GM23338 (cell line): ENCODE measurements around the gene SEMA4C. TPM values are rescaled to one million over a fixed set of nuclear protein-coding genes. Genes with fewer than 3 reads are reported as not detected.

Source experiments
- ATAC-seq: fragments of 200-7000 bp; cut with Tn5 transposase; 3 replicates; pipeline ENCODE4 v1.9.1; 2020
- DNase-seq: peaks from one replicate; pipeline ENCODE4 v3.0.0-alpha.2; 2015; ENCODE audit warnings: low spot score
- H2AFZ ChIP-seq: fragments of 200-600 bp; sonication (generic); 2 replicates; pipeline ENCODE4 v1.8.0; 2016; ENCODE audit warnings: antibody characterized with exemption, mild to moderate bottlenecking, moderate library complexity
- H3F3A ChIP-seq: fragments of 200-600 bp; sonication (generic); replicated peaks from 2 replicates; pipeline ENCODE4 v1.8.0; 2017; ENCODE audit warnings: antibody characterized with exemption, mixed run types, low read depth
- H3K27ac ChIP-seq: fragments of 200-600 bp; sonication (generic); 2 replicates; pipeline ENCODE4 v1.6.1; 2016; ENCODE audit warnings: low read depth
- H3K27me3 ChIP-seq: fragments of 200-600 bp; sonication (generic); 2 replicates; pipeline ENCODE4 v1.8.0; 2016; ENCODE audit warnings: mild to moderate bottlenecking, mixed run types, moderate library complexity; ENCODE audit not compliant: insufficient read depth
- H3K36me3 ChIP-seq: fragments of 200-600 bp; sonication (generic); 2 replicates; pipeline ENCODE4 v1.8.0; 2016; ENCODE audit warnings: mild to moderate bottlenecking; ENCODE audit not compliant: insufficient read depth
- H3K4me1 ChIP-seq: fragments of 200-600 bp; sonication (generic); 2 replicates; pipeline ENCODE4 v1.8.0; 2016; ENCODE audit warnings: mild to moderate bottlenecking, moderate library complexity; ENCODE audit not compliant: insufficient read depth
- H3K4me2 ChIP-seq: fragments of 200-600 bp; sonication (generic); 2 replicates; pipeline ENCODE4 v1.7.1; 2017; ENCODE audit warnings: mixed run types
- H3K4me3 ChIP-seq: fragments of 200-600 bp; sonication (generic); 2 replicates; pipeline ENCODE4 v1.6.1; 2016; ENCODE audit warnings: mixed run types
- H3K79me2 ChIP-seq: fragments of 200-600 bp; sonication (generic); replicated peaks from 2 replicates; pipeline ENCODE4 v1.8.0; 2017; ENCODE audit warnings: mild to moderate bottlenecking; ENCODE audit not compliant: insufficient read depth
- H3K9me2 ChIP-seq: fragments of 200-600 bp; sonication (generic); 2 replicates; pipeline ENCODE4 v1.8.0; 2017; ENCODE audit not compliant: insufficient read depth
- H4K20me1 ChIP-seq: fragments of 200-600 bp; sonication (generic); replicated peaks from 2 replicates; pipeline ENCODE4 v1.8.0; 2017; ENCODE audit warnings: mild to moderate bottlenecking; ENCODE audit not compliant: insufficient read depth
- H3K27ac Mint-ChIP-seq: 2 replicates; pipeline ENCODE4 v1.8.0; 2020; ENCODE audit warnings: inconsistent platforms, mild to moderate bottlenecking, moderate library complexity, mixed read lengths
- H3K27me3 Mint-ChIP-seq: 3 replicates; pipeline ENCODE4 v1.8.0; 2022; ENCODE audit warnings: low read depth, mild to moderate bottlenecking, moderate library complexity, mixed read lengths, inconsistent platforms; ENCODE audit not compliant: insufficient read depth, poor library complexity
- H3K36me3 Mint-ChIP-seq: 3 replicates; pipeline ENCODE4 v1.8.0; 2021; ENCODE audit warnings: low read depth, mild to moderate bottlenecking, inconsistent platforms, moderate library complexity, mixed read lengths
- H3K4me1 Mint-ChIP-seq: 3 replicates; pipeline ENCODE4 v1.8.0; 2020; ENCODE audit warnings: mild to moderate bottlenecking, inconsistent platforms, mixed read lengths
- H3K4me3 Mint-ChIP-seq: 3 replicates; pipeline ENCODE4 v1.8.0; 2021; ENCODE audit warnings: moderate library complexity, mild to moderate bottlenecking, inconsistent platforms, mixed read lengths
- H3K9me3 Mint-ChIP-seq: 3 replicates; pipeline ENCODE4 v1.8.0; 2020; ENCODE audit warnings: moderate library complexity, mild to moderate bottlenecking, inconsistent platforms, mixed read lengths
- CREB1 ChIP-seq: fragments of 250-450 bp; sonication (Bioruptor Pico); IDR thresholded peaks from 2 replicates; pipeline ENCODE4 v1.5.0; 2020; ENCODE audit warnings: low read depth, mild to moderate bottlenecking, moderate library complexity
- CTCF ChIP-seq, 2 experiments: fragments of 200-600 bp in 1 of 2; sonication (generic) in 1 of 2; conservative IDR thresholded peaks; 2 replicates each; pipeline versions ENCODE4 v1.5.1 to v1.6.1; 2016 to 2017; ENCODE audit warnings: antibody characterized with exemption in 2 of 2, low read depth in 2 of 2, mild to moderate bottlenecking in 2 of 2, moderate library complexity in 1 of 2
- ETS1 ChIP-seq: IDR thresholded peaks from 2 replicates; pipeline ENCODE4 v1.6.1; 2016; ENCODE audit warnings: antibody characterized with exemption
- EZH2 ChIP-seq: fragments of 200-600 bp; sonication (generic); IDR thresholded peaks from one replicate; pipeline ENCODE4 v1.8.0; 2017; ENCODE audit warnings: antibody characterized with exemption, mild to moderate bottlenecking, low read depth; ENCODE audit not compliant: unreplicated experiment
- EZH2phosphoT487 ChIP-seq: fragments of 200-600 bp; sonication (generic); IDR thresholded peaks from one replicate; pipeline ENCODE4 v1.8.1; 2018; ENCODE audit warnings: antibody characterized with exemption; ENCODE audit not compliant: unreplicated experiment
- NANOG ChIP-seq: IDR thresholded peaks from 2 replicates; pipeline ENCODE4 v1.6.1; 2016; ENCODE audit warnings: antibody characterized with exemption, borderline replicate concordance
- POLR2AphosphoS5 ChIP-seq: IDR thresholded peaks from 2 replicates; pipeline ENCODE4 v1.6.1; 2016; ENCODE audit warnings: antibody characterized with exemption, low read depth
- ZNF114 ChIP-seq: fragments of 250-450 bp; sonication (Bioruptor Pico); IDR thresholded peaks from 2 replicates; pipeline ENCODE4 v1.5.0; 2020; ENCODE audit warnings: mild to moderate bottlenecking, moderate library complexity
- ZNF331 ChIP-seq: fragments of 250-450 bp; sonication (Bioruptor Pico); IDR thresholded peaks from 2 replicates; pipeline ENCODE4 v1.5.0; 2020; ENCODE audit warnings: low read depth, mild to moderate bottlenecking, moderate library complexity
- polyA plus RNA-seq: library from polyadenylated mRNA; unstranded; fragments of >200 nt; fragmentation: Nextera tagmentation; extraction: Ambion mirVana; gene quantifications from 2 replicates; pipeline ENCODE4 v1.2.1, GENCODE V29; 2016
- total RNA-seq: library from RNA; depleted of rRNA; stranded (reverse); fragments of >200 nt; shearing (Covaris generic); gene quantifications from 2 replicates; pipeline ENCODE4 v1.2.3, GENCODE V29; 2014

SEMA4C gene
- total and polyA plus RNA-seq, 2 experiments from 2014 or later, result 16.8 to 80.7 TPM

- ATAC-seq (no peak), DNase-seq (no peak)
- H3K4me3 ChIP-seq, result no peak overlapping the region
- peaks cover 4% of the 10 kb centered on the region; the same call in 1 of the 2 replicates for H3K36me3 ChIP-seq
- Mint-ChIP-seq H3K9me3 (no peaks in the 10 kb centered on the region; the same call in 2 of the 3 replicates), H3K4me1 (peaks cover 3% of the 10 kb centered on the region; the same call in 2 of the 3 replicates), H3K27ac (no peak overlapping the region), H3K4me3 (no peak overlapping the region), H3K36me3 (peaks cover 9% of the 10 kb centered on the region), H3K27me3 (peaks cover 15% of the 10 kb centered on the region)
- H3K4me2 ChIP-seq, result no peak overlapping the region
- no peaks in the 10 kb centered on the region for H3K27me3 ChIP-seq
- no peaks in the 10 kb centered on the region for H4K20me1 ChIP-seq
- H3K9me2 ChIP-seq, result no peaks in the 10 kb centered on the region
- no peak for TF ChIP-seq ZNF331 (CRISPR knock-in tag)
- no peak for TF ChIP-seq POLR2AphosphoS5
- TF ChIP-seq ETS1, result no peak
- TF ChIP-seq CTCF (conservative IDR thresholded peaks at IDR 0.05; ENCODE audit: low read depth in 2 of 2), result no peak
- TF ChIP-seq CREB1 (CRISPR knock-in tag), result no peak
- H3K79me2 ChIP-seq, result no peaks in the 10 kb centered on the region
- H3K4me1 ChIP-seq, result 0 out of 2 replicates have a peak, but pooled peaks cover 6% of the 10 kb centered on the region
- H3F3A ChIP-seq, result no peaks in the 10 kb centered on the region
- H3K27ac ChIP-seq, result no peak overlapping the region
- no peak overlapping the region for H2AFZ ChIP-seq
Observed at GRCh38 chr2:96841701-96842495, 28.0 kb downstream of the SEMA4C start.

- Histone ChIP-seq H2AFZ (no peak overlapping the region), H3F3A (no peaks in the 10 kb centered on the region), H3K27me3 (no peaks in the 10 kb centered on the region), H3K9me2 (no peaks in the 10 kb centered on the region), H3K27ac (no peak overlapping the region), H4K20me1 (no peaks in the 10 kb centered on the region), H3K36me3 (peaks cover 5% of the 10 kb centered on the region; the same call in 1 of the 2 replicates), H3K4me2 (no peak overlapping the region), H3K79me2 (no peaks in the 10 kb centered on the region), H3K4me1 (0 out of 2 replicates have a peak, but pooled peaks cover 6% of the 10 kb centered on the region), H3K4me3 (no peak overlapping the region)
- Mint-ChIP-seq H3K27ac (peak overlapping the region; percentile 58; the same call in 1 of the 2 replicates), H3K36me3 (peaks cover 14% of the 10 kb centered on the region), H3K27me3 (peaks cover 15% of the 10 kb centered on the region), H3K4me1 (peaks cover 3% of the 10 kb centered on the region; the same call in 2 of the 3 replicates), H3K9me3 (no peaks in the 10 kb centered on the region; the same call in 2 of the 3 replicates), H3K4me3 (no peak overlapping the region)
- ATAC-seq (no peak), DNase-seq (no peak)
- no peak for TF ChIP-seq NANOG
- no peak for TF ChIP-seq ZNF331 (CRISPR knock-in tag)
- no peak for TF ChIP-seq EZH2phosphoT487
- TF ChIP-seq ZNF114 (CRISPR knock-in tag), result no peak
- no peak for TF ChIP-seq EZH2
Observed at GRCh38 chr2:96839875-96840850, 29.7 kb downstream of the SEMA4C start.
